Activated CD4-positive, alpha-beta T cell treated with anti-CD3 and anti-CD28 coated beads, Interleukin-2, amount 50 U/mL, for 16 hours (primary cell): ENCODE measurements around the gene PMPCA.

Source experiments
- DNase-seq: peaks from one replicate; pipeline ENCODE4 v3.0.0-alpha.2; 2020

The PMPCA gene

GRCh38 chr9:136463578-136463977, 53.1 kb downstream of the PMPCA start:
- no peak for DNase-seq

DNA sequence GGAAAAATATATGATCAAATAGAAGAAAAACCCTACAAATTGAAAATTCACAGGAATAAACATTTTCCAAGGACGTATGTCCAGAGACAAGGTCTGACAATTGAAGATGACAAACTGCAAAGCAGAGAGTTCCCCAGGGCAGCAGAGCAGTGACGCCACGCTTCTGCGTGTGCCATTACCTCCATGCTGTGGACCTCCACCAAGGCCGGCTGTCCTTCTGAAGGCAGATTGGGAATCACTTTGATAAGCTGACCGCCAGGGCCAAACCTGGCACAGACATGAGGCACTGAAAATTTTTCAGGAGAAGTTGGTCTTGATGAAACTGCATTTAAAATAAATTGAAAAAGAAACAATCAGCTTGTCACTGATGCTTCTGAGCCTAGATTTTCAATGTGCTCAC, 53.8 kb downstream of the PMPCA start:
- no peak for DNase-seq

DNA sequence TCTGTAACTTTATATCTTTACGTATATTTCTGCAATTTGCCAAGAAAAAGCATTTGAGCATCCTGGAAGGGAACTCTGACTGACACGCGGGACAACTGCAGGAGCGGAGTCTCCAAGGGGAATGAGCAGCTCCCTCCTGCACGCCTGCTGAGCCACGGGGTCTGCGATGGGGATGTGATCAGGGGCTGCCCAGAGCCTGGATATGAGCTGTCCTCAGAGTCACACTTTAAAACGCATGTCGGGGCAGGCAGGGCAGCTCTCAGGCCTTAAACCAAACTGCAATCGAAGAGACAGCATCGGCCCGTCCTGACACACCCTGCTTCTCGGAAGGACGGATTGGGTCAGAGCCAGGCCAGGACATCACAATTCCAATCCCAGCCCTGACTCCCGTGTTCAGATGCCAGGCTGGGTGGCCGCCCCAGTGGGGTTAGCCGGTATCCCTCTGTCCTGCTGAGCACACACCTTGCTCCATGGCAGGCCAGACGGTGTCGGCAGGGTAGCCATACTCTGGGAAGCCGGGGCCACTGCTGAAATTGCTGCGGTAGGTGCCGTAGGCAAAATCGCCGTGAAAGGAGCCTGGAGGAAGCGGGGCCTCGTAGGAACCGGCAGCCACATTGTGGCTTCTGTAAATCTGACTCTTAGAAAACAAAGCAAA, 55.2 kb downstream of the PMPCA start:
- DNase-seq, result no peak

DNA sequence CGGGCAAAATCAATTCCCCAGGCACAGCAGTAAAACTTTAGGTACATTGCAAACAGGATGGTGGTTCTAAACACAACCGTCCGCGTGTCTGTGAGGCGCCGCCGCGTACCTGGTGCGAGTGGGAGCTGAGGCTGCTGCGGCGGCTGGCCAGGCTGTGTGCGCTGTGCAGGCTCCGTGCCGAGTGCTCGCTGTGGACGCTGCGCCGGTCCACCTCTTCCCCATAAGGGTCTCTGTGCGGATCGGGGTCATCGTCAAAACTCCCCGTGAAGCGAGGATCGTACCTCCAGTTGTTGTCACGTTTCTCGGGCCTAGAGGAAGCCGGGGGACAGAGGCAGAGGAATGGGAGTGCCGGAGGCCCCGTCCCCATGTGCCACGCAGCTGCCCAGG, 55.7 kb downstream of the PMPCA start:
- DNase-seq, result no peak

DNA sequence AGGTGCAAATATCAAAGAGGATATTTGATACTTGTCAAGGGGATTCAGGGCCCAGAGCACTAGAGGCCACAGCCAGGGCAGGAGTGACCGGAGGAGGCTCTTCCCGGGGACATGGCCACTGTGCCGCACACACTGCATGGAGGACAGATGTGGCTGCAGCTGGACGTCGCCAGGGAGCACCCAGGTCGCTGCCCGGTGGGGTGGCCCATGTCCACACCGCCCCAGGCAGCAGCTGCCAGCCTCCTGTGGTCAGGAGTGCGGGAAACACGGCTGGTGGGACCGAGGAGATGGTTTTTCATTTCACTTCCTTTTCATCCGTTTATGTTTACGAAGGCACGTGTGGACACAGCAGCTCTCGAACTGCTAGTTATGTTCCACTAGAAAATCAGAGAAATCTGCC, 57.3 kb downstream of the PMPCA start:
- DNase-seq, result no peak

DNA sequence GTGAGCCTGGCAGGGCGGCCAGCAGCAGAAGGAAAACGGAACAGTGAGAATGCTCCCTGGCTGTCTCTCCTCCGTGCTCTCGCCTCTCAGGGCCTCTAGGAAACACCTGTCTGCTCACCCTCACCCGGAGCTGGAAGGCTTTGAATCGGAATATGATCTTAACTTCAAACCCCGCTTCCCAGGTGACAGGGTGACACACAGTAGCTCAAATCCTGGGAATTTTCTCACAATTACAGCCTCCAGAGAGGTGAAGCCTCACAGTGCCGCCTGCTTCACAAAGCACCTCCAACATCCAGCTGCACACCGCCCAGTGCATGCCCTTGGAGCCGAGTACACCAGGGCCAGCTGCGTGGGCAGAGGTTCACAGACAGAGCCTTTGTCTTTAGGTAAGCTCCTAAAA, 59.9 kb downstream of the PMPCA start:
- DNase-seq, result no peak

GRCh38 chr9:136470792-136471469, 60.5 kb downstream of the PMPCA start:
- DNase-seq, result no peak

DNA sequence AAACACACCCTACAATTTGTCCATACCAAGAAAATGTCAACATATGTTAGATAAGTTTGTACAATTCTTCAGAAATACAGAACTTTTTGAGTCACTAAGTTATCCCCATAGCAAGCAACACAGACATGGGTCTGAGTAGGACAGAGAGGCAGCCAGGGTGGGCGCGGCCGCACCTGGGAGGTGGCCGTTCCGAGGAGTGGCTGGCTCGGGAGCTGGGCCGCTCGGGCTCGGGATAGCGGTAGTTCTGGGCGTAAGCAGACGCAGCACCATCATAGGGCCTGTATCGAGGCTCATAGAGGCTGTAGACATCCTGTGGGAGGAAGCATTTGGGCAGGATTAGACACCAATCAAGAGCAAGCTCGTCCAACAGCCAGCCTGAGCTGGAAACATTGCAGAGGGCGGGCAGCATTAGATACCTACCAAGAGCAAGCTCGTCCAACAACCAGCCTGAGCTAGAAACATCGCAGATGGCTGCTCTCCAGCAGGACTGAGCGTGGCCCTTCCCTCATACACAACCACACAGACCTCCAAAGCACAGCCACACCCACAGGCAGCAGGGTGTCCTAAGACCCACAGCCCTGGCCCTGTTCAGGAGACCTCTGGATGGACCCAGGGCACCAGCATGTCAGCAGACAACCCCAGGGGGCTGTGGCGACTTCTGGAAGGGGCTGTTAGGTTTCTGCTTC, 61.5 kb downstream of the PMPCA start:
- no peak for DNase-seq

GRCh38 chr9:136472640-136473353, 62.3 kb downstream of the PMPCA start:
- DNase-seq, result no peak

DNA sequence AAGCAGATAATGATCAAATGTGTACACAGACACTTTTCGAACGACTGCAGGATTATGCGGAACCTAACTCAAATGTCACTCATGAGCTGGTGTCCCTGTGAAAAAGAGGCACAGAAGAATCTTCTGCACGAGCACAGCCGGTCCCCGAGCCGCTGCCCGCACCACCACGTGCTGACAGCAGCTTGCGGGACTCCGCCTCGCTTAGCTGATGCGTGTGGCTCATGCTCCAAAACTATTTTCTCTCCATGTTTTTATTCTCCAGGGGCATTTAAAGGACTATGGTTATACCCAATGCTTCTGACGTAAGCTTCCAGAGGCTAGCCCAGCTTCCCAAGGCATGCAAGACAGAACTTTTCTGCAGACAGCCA, 62.9 kb downstream of the PMPCA start:
- no peak for DNase-seq
